Progenitor cell of endocrine pancreas (in vitro differentiated cells): Measurements from ENCODE around the gene CMC1. TPM values are rescaled to one million over a fixed set of nuclear protein-coding genes. Genes with fewer than 3 reads are reported as not detected.

Experiments
- DNase-seq: peaks from one replicate; pipeline ENCODE4 v3.0.0; 2021; ENCODE audit warnings: low spot score; ENCODE audit not compliant: unreplicated experiment
- H3K27ac Mint-ChIP-seq: 2 replicates; pipeline ENCODE4 v1.8.0; 2021; ENCODE audit warnings: mild to moderate bottlenecking, moderate library complexity, mixed read lengths
- H3K27me3 Mint-ChIP-seq: 2 replicates; pipeline ENCODE4 v1.8.0; 2021; ENCODE audit warnings: mixed read lengths
- H3K36me3 Mint-ChIP-seq: 2 replicates; pipeline ENCODE4 v1.8.0; 2022; ENCODE audit warnings: mixed read lengths; ENCODE audit not compliant: insufficient read depth
- H3K4me1 Mint-ChIP-seq: 2 replicates; pipeline ENCODE4 v1.8.0; 2021; ENCODE audit warnings: low read depth, mixed read lengths
- H3K4me3 Mint-ChIP-seq: 2 replicates; pipeline ENCODE4 v1.8.0; 2021; ENCODE audit warnings: low read depth, mild to moderate bottlenecking, moderate library complexity, mixed read lengths
- H3K9me3 Mint-ChIP-seq: 2 replicates; pipeline ENCODE4 v1.8.0; 2021; ENCODE audit warnings: low read depth, mixed read lengths
- total RNA-seq: library from RNA; stranded (reverse); gene quantifications from 2 replicates; pipeline ENCODE4 v1.2.1, GENCODE V29; 2021
- TF ChIP-seq, protein P1 (sequence below): fragments of 200-600 bp; sonication (generic); IDR thresholded peaks from one replicate; pipeline ENCODE4 v1.5.0; 2021; ENCODE audit warnings: antibody characterized with exemption, mild to moderate bottlenecking; ENCODE audit not compliant: unreplicated experiment

Gene CMC1
- total RNA-seq, 1 donor from 2014 or later: 16.2 TPM

DNA sequence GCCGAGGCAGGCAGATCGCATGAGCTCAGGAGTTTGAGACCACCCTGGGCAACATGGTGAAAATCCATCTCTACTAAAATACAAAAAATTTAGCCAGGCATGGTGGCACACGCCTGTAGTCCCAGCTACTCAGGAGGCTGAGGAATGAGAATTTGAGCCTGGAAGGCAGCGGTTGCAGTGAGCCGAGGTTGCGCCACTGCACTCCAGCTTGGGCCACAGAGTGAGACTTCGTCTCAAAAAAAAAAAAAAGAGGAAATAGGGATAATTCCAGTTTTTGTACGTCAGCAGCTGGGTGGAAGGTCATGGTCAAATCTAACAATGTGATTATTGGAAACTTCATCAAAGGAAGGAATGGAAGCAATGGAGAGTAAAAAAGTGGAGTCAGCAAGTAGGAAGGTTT, 3.1 kb downstream of the CMC1 start:
- no peak overlapping the region for H3K27ac Mint-ChIP-seq

DNA sequence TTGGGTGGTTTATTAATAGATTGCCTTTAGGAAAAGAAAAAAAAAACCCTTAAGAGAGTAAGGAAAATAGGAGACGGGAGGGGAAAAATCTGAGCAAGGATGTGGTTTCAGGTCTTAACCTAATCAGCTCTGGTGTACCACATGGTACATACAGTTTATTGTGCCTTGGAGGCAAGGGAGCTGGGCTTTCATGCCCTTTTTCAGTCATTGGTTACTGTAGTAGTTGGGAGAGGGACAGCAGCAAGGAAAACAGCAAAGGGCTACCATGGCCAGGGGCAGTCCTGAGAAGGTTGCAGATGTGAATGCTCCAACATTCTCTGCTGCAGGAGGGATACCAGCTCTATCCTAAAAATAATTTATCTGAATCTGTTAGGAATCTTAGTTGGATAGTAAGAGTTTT, 5.9 kb downstream of the CMC1 start:
- Mint-ChIP-seq H3K9me3 (peaks cover 4% of the 10 kb centered on the region), H3K4me3 (no peak overlapping the region), H3K27ac (no peak overlapping the region), H3K4me1 (peaks cover 16% of the 10 kb centered on the region), H3K27me3 (no peaks in the 10 kb centered on the region), H3K36me3 (peaks cover 3% of the 10 kb centered on the region)
- TF ChIP-seq, protein P1, sequence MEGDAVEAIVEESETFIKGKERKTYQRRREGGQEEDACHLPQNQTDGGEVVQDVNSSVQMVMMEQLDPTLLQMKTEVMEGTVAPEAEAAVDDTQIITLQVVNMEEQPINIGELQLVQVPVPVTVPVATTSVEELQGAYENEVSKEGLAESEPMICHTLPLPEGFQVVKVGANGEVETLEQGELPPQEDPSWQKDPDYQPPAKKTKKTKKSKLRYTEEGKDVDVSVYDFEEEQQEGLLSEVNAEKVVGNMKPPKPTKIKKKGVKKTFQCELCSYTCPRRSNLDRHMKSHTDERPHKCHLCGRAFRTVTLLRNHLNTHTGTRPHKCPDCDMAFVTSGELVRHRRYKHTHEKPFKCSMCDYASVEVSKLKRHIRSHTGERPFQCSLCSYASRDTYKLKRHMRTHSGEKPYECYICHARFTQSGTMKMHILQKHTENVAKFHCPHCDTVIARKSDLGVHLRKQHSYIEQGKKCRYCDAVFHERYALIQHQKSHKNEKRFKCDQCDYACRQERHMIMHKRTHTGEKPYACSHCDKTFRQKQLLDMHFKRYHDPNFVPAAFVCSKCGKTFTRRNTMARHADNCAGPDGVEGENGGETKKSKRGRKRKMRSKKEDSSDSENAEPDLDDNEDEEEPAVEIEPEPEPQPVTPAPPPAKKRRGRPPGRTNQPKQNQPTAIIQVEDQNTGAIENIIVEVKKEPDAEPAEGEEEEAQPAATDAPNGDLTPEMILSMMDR: no peak
- DNase-seq: no peak

More for the DNA sequence above, 3.1 kb downstream of the CMC1 start:
- no peak for DNase-seq
- H3K4me1 Mint-ChIP-seq: peaks cover 25% of the 10 kb centered on the region
- TF ChIP-seq, protein P1: no peak
- H3K4me3 Mint-ChIP-seq: no peak overlapping the region
- peaks cover 4% of the 10 kb centered on the region for H3K9me3 Mint-ChIP-seq
- peaks cover 3% of the 10 kb centered on the region for H3K36me3 Mint-ChIP-seq
- H3K27me3 Mint-ChIP-seq: no peaks in the 10 kb centered on the region

DNA sequence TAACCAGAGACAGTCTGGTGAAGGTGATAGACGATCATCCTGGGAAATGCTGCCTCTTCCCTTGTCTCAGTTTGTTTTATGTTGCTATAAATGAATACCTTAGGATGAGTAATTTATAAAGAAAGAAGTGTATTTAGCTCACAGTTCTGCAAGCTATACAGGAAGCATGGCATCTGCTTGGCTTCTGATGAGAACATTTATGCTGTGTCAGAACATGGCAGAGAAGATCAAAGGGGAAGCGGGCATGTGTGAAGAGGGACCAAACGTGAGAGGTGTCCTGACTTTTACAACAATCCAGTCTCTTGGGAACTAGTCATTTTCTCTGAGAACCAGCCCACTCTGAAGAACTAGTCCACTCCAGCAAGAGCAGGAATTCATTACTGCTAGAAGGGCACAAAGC, 9.6 kb downstream of the CMC1 start:
- peaks cover 11% of the 10 kb centered on the region for H3K4me1 Mint-ChIP-seq
- TF ChIP-seq, protein P1: no peak
- no peaks in the 10 kb centered on the region for H3K36me3 Mint-ChIP-seq
- no peak overlapping the region for H3K27ac Mint-ChIP-seq
- H3K9me3 Mint-ChIP-seq: no peaks in the 10 kb centered on the region
- no peak for DNase-seq
- no peaks in the 10 kb centered on the region for H3K27me3 Mint-ChIP-seq
- no peak overlapping the region for H3K4me3 Mint-ChIP-seq

DNA sequence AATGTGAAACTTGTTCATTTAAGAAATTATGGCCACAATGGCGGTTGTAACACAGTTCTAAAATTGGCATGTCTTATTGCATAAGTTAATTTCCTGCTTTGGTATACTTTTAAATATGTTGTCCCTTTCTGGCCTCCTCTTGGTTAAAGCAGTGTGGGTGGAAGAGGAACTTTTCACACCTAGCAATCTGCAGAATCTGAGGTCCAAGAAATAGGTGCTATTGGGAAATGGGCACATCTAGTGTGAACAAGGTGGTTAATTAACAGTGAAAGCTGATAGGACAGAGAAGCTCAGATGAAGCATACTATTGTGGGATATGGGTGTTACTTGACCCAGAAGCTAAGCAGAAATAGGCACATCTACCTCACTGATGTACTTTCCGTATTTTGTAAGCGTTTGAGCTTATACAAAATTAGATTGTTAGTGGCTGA, 10.6 kb downstream of the CMC1 start:
- Mint-ChIP-seq H3K4me3 (no peak overlapping the region), H3K27me3 (no peaks in the 10 kb centered on the region), H3K27ac (no peak overlapping the region), H3K9me3 (no peaks in the 10 kb centered on the region), H3K36me3 (no peaks in the 10 kb centered on the region), H3K4me1 (peaks cover 4% of the 10 kb centered on the region)
- DNase-seq: no peak
- TF ChIP-seq, protein P1: no peak

DNA sequence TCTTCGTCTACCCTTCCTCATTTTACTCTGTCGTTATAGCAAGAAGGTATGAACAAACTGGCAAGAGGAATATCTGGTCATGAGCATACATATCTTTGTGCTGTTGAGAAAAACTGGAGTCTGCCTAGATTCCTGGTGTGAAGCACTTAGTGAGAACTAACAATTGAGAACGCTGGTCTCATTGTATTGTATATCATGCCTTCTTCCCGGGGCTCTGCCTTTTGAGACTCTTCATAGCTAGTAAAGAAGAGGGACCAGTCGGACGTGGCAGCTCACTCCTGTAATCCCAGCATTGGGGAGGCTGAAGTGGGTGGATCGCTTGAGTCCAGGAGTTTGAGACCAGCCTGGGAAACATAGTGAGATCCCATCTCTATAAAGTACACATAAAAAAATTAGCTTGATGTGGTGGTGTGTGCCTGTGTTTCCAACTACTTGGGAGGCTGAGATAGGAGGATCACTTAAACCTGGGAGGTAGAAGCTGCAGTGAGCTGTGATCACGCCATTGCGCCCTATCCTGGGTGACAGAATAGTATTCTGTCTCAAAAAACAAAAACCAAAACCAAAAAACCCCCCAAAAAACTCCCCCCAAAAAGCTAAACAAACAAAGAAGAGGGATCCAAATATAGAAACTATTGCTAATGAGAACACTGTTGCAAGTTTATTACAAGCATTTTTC, 11.8 kb downstream of the CMC1 start:
- Mint-ChIP-seq H3K27me3 (no peaks in the 10 kb centered on the region), H3K4me3 (no peak overlapping the region), H3K9me3 (no peaks in the 10 kb centered on the region), H3K27ac (no peak overlapping the region), H3K36me3 (no peaks in the 10 kb centered on the region), H3K4me1 (peaks cover 3% of the 10 kb centered on the region)
- no peak for DNase-seq
- TF ChIP-seq, protein P1: no peak
